Urinary bladder (tissue), 4 donors: ENCODE data around the gene KLK15. TPM values are rescaled to one million over a fixed set of nuclear protein-coding genes. Genes with fewer than 3 reads are reported as not detected.

Experiments used
- DNase-seq: peaks from one replicate; pipeline ENCODE4 v3.0.0-alpha.2; 2015; ENCODE audit errors: extremely low spot score
- H3K27ac ChIP-seq: one replicate; pipeline ENCODE4 v1.5.1; 2013; ENCODE audit warnings: low read depth, mild to moderate bottlenecking, moderate library complexity
- H3K36me3 ChIP-seq: one replicate; pipeline ENCODE4 v1.6.1; 2013; ENCODE audit warnings: mild to moderate bottlenecking, moderate library complexity; ENCODE audit not compliant: insufficient read depth
- H3K4me1 ChIP-seq: one replicate; pipeline ENCODE4 v1.6.1; 2013; ENCODE audit warnings: mild to moderate bottlenecking, moderate library complexity; ENCODE audit not compliant: insufficient read depth
- H3K4me3 ChIP-seq: one replicate; pipeline ENCODE4 v1.5.1; 2013; ENCODE audit warnings: low read depth, low read length
- WGBS: extraction: QIAGEN DNeasy Blood & Tissue Kit; methylation state at CpG from one replicate; pipeline ENCODE4 v1.1.7; 2013; 5-methylcytosine and 5-hydroxymethylcytosine counted together
- polyA plus RNA-seq: library from polyadenylated mRNA; stranded (reverse); fragments of 200-250 nt; gene quantifications from one replicate; pipeline ENCODE4 v1.2.3, GENCODE V29; 2013
- total RNA-seq: library from RNA; depleted of rRNA; stranded (reverse); fragments of >200 nt; gene quantifications from one replicate; pipeline ENCODE4 v1.2.3, GENCODE V29; 2014
- donor health status: healthy with polysubstance abuse.
- donor health status: healthy.

The KLK15 gene
- total RNA-seq (not detected), polyA plus RNA-seq (not detected)

- no peaks in the 10 kb centered on the region for H3K36me3 ChIP-seq
- no peak within 1 kb of the TSS for H3K27ac ChIP-seq
- DNase-seq: no peak
- 68% methylated on average over 8 of the region's 8 CpGs for WGBS
- no peak within 1 kb of the TSS for H3K4me3 ChIP-seq
- H3K4me1 ChIP-seq: no peaks in the 10 kb centered on the region
Observed at GRCh38 chr19:50833117-50833801, at the start of gene KLK15. KLK15 (minus strand) TSS chr19:50833574; CDS start chr19:50831492, 2,082 bp downstream.

DNA sequence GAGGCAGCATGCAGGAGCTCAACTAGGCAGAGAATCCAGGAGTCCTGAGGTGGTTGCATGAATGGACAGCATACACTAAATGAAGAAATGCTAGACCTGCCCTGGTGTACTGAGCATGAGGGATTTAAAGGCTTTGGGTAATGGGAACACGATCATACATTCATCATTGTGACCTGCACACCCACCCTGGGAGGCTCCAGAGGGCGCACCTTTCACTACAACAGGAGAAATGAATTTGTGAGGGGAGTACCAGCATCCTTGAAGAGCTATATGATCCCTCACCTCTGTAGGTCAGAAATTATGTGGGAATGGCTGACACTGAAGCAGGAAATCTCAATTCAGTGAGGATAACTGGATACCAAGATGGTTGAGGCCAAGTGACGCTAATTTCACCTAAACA lies 48.8 kb upstream of the KLK15 start:
- DNase-seq: no peak

GRCh38 chr19:50880241-50880640 lies 46.9 kb upstream of the KLK15 start:
- no peaks in the 10 kb centered on the region for H3K4me1 ChIP-seq
- no peaks in the 10 kb centered on the region for H3K36me3 ChIP-seq
- no peak overlapping the region for H3K4me3 ChIP-seq
- WGBS: 74% methylated on average over 5 of the region's 5 CpGs
- no peak overlapping the region for H3K27ac ChIP-seq
- DNase-seq: no peak

More for the DNA sequence above, 48.8 kb upstream of the KLK15 start:
- Histone ChIP-seq H3K36me3 (no peaks in the 10 kb centered on the region), H3K4me1 (no peaks in the 10 kb centered on the region), H3K27ac (no peak overlapping the region), H3K4me3 (no peak overlapping the region)
- WGBS: 50% methylated on average over 3 of the region's 3 CpGs

- H3K4me3 ChIP-seq: no peak overlapping the region
- WGBS: 51% methylated on average over 5 of the region's 5 CpGs
- no peak overlapping the region for H3K27ac ChIP-seq
- H3K36me3 ChIP-seq: no peaks in the 10 kb centered on the region
- no peaks in the 10 kb centered on the region for H3K4me1 ChIP-seq
- no peak for DNase-seq
Observed at GRCh38 chr19:50878851-50879250, 45.5 kb upstream of the KLK15 start.

DNA sequence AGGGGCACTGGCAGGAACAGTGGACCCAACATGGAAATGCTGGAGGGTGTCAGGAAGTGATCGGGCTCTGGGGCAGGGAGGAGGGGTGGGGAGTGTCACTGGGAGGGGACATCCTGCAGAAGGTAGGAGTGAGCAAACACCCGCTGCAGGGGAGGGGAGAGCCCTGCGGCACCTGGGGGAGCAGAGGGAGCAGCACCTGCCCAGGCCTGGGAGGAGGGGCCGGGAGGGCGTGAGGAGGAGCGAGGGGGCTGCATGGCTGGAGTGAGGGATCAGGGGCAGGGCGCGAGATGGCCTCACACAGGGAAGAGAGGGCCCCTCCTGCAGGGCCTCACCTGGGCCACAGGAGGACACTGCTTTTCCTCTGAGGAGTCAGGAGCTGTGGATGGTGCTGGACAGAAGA lies 44.0 kb upstream of the KLK15 start:
- 21% methylated on average over 8 of the region's 8 CpGs for WGBS
- H3K27ac ChIP-seq: no peak overlapping the region
- DNase-seq: no peak
- no peaks in the 10 kb centered on the region for H3K36me3 ChIP-seq
- no peak overlapping the region for H3K4me3 ChIP-seq
- no peaks in the 10 kb centered on the region for H3K4me1 ChIP-seq

DNA sequence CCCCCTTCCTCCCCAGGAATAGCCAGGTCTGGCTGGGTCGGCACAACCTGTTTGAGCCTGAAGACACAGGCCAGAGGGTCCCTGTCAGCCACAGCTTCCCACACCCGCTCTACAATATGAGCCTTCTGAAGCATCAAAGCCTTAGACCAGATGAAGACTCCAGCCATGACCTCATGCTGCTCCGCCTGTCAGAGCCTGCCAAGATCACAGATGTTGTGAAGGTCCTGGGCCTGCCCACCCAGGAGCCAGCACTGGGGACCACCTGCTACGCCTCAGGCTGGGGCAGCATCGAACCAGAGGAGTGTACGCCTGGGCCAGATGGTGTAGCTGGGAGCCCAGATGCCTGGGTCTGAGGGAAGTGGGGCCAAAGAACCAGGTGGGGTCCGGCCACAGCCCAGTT lies 43.1 kb upstream of the KLK15 start:
- 61% methylated on average over 7 of the region's 7 CpGs for WGBS
- Histone ChIP-seq H3K36me3 (no peaks in the 10 kb centered on the region), H3K4me3 (no peak overlapping the region), H3K27ac (no peak overlapping the region), H3K4me1 (no peaks in the 10 kb centered on the region)
- DNase-seq: no peak

DNA sequence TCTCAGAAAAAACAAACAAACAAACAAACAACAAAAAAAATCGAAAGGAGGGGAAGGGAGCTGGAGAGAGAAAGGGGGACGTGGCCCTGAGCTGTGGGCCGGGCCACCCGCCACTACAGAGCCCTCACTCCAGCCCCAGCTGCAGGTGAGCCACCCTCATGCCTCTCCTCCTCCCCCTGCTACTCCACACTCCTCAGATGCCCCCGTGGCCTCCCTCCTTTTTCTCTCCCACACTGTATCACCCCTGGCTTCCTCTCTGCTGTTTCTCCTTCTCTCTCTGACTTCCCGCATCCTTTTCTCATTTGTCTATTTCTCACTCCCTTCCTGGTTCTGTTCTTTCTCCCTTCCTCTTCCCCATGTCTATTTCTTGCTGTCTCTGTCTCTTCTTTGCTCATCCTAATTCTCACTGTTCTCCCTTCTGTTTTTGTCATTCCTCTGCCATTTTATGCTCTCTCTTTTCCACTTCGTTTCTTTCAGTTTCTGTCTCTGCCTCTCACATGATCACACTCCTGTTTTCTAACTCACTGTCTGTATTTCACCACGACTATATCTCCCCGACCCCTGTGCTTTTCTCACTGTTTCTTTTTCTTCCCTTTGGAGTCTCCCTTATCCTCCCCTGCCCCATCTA lies 42.5 kb upstream of the KLK15 start:
- Histone ChIP-seq H3K36me3 (no peaks in the 10 kb centered on the region), H3K4me1 (no peaks in the 10 kb centered on the region), H3K4me3 (no peak overlapping the region), H3K27ac (no peak overlapping the region)
- DNase-seq: no peak
- 41% methylated on average over 9 of the region's 9 CpGs for WGBS

DNA sequence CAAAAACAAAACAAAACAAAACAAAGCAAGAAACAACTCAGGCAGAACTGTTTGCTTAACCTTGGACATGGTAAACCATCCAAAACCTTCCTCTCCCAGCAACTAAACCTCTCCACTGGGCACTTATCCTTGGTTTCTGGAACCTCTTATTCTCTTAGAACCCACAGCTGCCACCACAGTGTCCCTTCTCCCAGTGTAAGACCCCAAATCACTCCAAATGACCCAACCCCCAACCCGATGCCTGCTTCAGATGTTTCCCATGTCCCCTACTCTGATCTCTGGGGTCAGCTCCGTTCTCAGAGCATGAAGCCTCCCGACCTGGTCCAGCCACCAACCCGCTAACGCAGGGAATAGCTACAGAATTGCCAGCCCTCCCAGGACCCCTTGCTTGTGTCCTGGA lies 40.8 kb upstream of the KLK15 start:
- DNase-seq: no peak
- WGBS: 63% methylated on average over 5 of the region's 5 CpGs

DNA sequence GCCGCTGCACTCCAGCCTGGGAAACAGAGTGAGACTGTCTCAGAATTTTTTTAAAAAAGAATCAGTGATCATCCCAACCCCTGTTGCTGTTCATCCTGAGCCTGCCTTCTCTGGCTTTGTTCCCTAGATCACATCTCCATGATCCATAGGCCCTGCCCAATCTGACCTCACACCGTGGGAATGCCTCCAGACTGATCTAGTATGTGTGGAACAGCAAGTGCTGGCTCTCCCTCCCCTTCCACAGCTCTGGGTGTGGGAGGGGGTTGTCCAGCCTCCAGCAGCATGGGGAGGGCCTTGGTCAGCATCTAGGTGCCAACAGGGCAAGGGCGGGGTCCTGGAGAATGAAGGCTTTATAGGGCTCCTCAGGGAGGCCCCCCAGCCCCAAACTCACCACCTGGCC lies 39.7 kb upstream of the KLK15 start, which contains the start of gene KLK2:
KLK2 (plus strand) TSS at position 384 of the 400 bp plus-strand sequence. CDS start 35 bp downstream, outside the sequence.
- no peaks in the 10 kb centered on the region for H3K36me3 ChIP-seq
- H3K4me1 ChIP-seq: no peaks in the 10 kb centered on the region
- H3K27ac ChIP-seq: no peak within 1 kb of the TSS
- no peak for DNase-seq
- 67% methylated on average over 3 of the region's 3 CpGs for WGBS
- H3K4me3 ChIP-seq: no peak within 1 kb of the TSS

More for the DNA sequence above, 40.8 kb upstream of the KLK15 start:
- Histone ChIP-seq H3K4me3 (no peak overlapping the region), H3K36me3 (no peaks in the 10 kb centered on the region), H3K4me1 (no peaks in the 10 kb centered on the region), H3K27ac (no peak overlapping the region)

GRCh38 chr19:50870417-50871089 lies 37.2 kb upstream of the KLK15 start:
- Histone ChIP-seq H3K4me1 (no peaks in the 10 kb centered on the region), H3K27ac (no peak overlapping the region), H3K36me3 (no peaks in the 10 kb centered on the region), H3K4me3 (no peak overlapping the region)
- 54% methylated on average over 26 of the region's 26 CpGs for WGBS
- no peak for DNase-seq

GRCh38 chr19:50869479-50869878 lies 36.1 kb upstream of the KLK15 start:
- DNase-seq: no peak
- H3K36me3 ChIP-seq: no peaks in the 10 kb centered on the region
- no peak overlapping the region for H3K4me3 ChIP-seq
- H3K27ac ChIP-seq: no peak overlapping the region
- WGBS: 63% methylated on average over 4 of the region's 4 CpGs
- no peaks in the 10 kb centered on the region for H3K4me1 ChIP-seq

DNA sequence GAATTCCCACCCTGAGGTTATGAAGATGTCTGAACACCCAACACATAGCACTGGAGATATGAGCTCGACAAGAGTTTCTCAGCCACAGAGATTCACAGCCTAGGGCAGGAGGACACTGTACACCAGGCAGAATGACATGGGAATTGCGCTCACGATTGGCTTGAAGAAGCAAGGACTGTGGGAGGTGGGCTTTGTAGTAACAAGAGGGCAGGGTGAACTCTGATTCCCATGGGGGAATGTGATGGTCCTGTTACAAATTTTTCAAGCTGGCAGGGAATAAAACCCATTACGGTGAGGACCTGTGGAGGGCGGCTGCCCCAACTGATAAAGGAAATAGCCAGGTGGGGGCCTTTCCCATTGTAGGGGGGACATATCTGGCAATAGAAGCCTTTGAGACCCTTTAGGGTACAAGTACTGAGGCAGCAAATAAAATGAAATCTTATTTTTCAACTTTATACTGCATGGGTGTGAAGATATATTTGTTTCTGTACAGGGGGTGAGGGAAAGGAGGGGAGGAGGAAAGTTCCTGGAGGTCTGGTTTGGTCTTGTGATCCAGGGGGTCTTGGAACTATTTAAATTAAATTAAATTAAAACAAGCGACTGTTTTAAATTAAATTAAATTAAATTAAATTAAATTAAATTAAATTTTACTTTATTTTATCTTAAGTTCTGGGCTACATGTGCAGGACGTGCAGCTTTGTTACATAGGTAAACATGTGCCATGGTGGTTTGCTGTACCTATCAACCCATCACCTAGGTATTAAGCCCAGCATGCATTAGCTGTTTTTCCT lies 28.3 kb upstream of the KLK15 start:
- no peak for DNase-seq
- no peak overlapping the region for H3K27ac ChIP-seq
- H3K4me3 ChIP-seq: no peak overlapping the region
- H3K4me1 ChIP-seq: no peaks in the 10 kb centered on the region
- H3K36me3 ChIP-seq: no peaks in the 10 kb centered on the region
- 65% methylated on average over 7 of the region's 7 CpGs for WGBS

DNA sequence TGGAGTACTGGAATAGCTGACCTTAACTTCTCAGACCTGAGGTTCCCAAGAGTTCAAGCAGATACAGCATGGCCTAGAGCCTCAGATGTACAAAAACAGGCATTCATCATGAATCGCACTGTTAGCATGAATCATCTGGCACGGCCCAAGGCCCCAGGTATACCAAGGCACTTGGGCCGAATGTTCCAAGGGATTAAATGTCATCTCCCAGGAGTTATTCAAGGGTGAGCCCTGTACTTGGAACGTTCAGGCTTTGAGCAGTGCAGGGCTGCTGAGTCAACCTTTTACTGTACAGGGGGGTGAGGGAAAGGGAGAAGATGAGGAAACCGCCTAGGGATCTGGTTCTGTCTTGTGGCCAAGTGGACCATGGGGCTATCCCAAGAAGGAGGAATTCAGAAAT lies 27.6 kb upstream of the KLK15 start:
- DNase-seq: no peak
- Histone ChIP-seq H3K4me3 (no peak overlapping the region), H3K36me3 (no peaks in the 10 kb centered on the region), H3K4me1 (no peaks in the 10 kb centered on the region), H3K27ac (no peak overlapping the region)
- 79% methylated on average over 5 of the region's 5 CpGs for WGBS
